AG10803 (cell line): Measurements from ENCODE around the gene FAM24B.
A peak's percentile ranks its signal among the peaks of the same experiment; 100 is the strongest.
"Not testable (repeated sequence)": the region's sequence is repeated elsewhere in the genome, so short reads cannot be mapped to it uniquely, and the experiment has no call there.

Experiments
- DNase-seq: peaks from one replicate; pipeline ENCODE4 v3.0.0; 2010; ENCODE audit warnings: low read depth
- H3K4me3 ChIP-seq: 2 replicates; pipeline ENCODE4 v1.5.1; 2011; ENCODE audit warnings: mild to moderate bottlenecking, low read length, control low read depth
- CTCF ChIP-seq: conservative IDR thresholded peaks from 2 replicates; pipeline ENCODE4 v1.5.1; 2011; ENCODE audit warnings: mild to moderate bottlenecking, low read length, control low read depth, inconsistent platforms

The FAM24B gene

GRCh38 chr10:122864901-122865300 is 14.5 kb downstream of the FAM24B start:
- H3K4me3 ChIP-seq: no peak overlapping the region
- DNase-seq: peak; percentile 56
- TF ChIP-seq CTCF: no peak

DNA sequence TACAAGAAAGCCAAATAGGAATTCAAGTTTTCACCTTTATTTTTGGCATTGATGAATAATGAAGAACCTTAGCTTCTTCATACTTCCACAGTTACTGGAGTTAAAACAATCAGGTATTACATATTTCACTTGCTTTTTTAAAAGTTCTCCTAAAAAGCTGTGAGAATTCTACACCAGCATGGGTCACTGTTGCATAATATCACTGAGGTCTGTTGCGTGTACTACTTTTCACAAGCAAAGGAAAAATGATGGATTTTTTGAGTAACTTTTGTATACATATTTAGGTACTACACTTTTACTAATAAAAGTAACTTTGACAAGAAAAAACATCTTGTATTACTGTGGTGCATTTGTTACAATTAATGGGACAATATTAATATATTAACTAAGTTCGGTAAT is 15.2 kb downstream of the FAM24B start:
- H3K4me3 ChIP-seq: no peak overlapping the region
- no peak for TF ChIP-seq CTCF
- DNase-seq: peak; percentile 18

DNA sequence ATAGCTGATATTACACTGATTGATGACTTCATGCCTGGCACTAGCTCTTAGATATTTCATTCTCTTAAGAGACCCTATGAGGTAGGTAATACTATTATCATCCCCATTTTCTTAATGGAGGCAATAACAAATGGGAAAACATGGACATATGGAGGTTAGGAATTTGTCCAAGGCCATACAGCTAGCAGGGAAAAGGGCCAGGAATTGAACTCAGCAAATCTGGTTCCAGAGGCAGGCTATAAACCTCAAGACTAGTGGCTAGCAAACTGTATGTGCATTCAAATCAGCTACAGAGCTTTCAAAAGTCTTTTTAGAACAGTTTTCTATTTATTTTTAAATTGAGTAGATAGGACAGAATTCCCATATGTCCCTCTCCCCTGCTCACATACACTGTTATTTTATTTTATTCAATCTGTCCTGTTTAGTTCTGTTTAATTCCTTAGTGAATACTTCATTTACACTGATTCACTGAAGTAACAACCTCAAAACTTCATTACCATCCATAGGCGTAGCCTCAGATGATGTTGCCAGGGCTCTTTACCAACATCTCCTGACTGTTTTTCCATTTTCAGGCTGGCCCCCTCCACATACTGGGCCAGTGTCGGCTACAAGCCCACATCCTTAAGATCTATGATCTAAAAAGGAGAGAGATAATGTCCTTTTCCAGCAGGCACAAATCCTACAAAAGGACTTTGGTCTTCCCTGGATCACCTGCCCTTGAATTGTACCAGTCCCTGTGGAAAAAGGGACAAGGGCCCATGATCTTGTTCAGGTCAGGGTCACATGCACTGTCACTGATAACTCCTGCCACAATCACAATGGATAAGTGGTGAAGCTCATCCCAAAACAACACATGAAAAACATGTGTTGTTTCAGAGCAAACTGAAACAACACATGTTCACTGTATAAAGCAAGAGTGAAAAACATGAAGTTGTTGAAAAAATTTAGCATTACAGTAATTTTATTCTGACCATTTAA is 15.9 kb downstream of the FAM24B start:
- DNase-seq: no peak
- TF ChIP-seq CTCF: no peak
- no peak overlapping the region for H3K4me3 ChIP-seq

GRCh38 chr10:122861711-122862161 is 17.6 kb downstream of the FAM24B start:
- no peak for TF ChIP-seq CTCF
- DNase-seq: peak; percentile 60
- H3K4me3 ChIP-seq: no peak overlapping the region

- no peak overlapping the region for H3K4me3 ChIP-seq
- no peak for DNase-seq
- TF ChIP-seq CTCF: no peak
Measured at GRCh38 chr10:122859527-122859926, 19.9 kb downstream of the FAM24B start.

DNA sequence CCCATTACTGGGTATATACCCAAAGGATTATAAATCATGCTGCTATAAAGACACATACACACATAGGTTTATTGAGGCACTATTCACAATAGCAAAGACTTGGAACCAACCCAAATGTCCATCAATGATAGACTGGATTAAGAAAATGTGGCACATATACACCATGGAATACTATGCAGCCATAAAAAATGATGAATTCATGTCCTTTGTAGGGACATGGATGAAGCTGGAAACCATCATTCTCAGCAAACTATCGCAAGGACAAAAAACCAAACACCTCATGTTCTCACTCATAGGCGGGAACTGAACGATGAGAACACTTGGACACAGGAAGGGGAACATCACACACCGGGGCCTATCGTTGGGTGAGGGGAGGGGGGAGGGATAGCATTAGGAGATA is 21.3 kb downstream of the FAM24B start:
- H3K4me3 ChIP-seq, DNase-seq: not testable (repeated sequence)

- no peak overlapping the region for H3K4me3 ChIP-seq
- DNase-seq: peak; percentile 17
- TF ChIP-seq CTCF: no peak
Measured at GRCh38 chr10:122856902-122857301, 22.5 kb downstream of the FAM24B start.
